Effector memory CD4-positive, alpha-beta T cell (primary cell): Measurements from ENCODE around the gene FBXO17.

Experiments used
- DNase-seq, 3 donors: peaks; one replicate each; pipeline ENCODE4 v3.0.0-alpha.2; 2020
- H3K27ac ChIP-seq: 2 replicates; pipeline ENCODE4 v1.7.0; 2013; ENCODE audit warnings: mild to moderate bottlenecking, low read length, moderate library complexity; ENCODE audit not compliant: insufficient read depth, poor library complexity, severe bottlenecking
- H3K27me3 ChIP-seq: replicated peaks from 2 replicates; pipeline ENCODE4 v1.7.0; 2013; ENCODE audit warnings: mild to moderate bottlenecking, low read length; ENCODE audit not compliant: insufficient read depth, control insufficient read depth, poor library complexity, severe bottlenecking
- H3K36me3 ChIP-seq: 2 replicates; pipeline ENCODE4 v1.7.0; 2013; ENCODE audit warnings: mild to moderate bottlenecking, low read length, moderate library complexity; ENCODE audit not compliant: control insufficient read depth, insufficient read depth
- H3K4me1 ChIP-seq: 2 replicates; pipeline ENCODE4 v1.7.0; 2013; ENCODE audit warnings: low read length, mild to moderate bottlenecking; ENCODE audit not compliant: control insufficient read depth, insufficient read depth, poor library complexity, severe bottlenecking
- H3K4me3 ChIP-seq: 2 replicates; pipeline ENCODE4 v1.7.0; 2013; ENCODE audit warnings: low read length, low read depth, mild to moderate bottlenecking; ENCODE audit not compliant: insufficient read depth, poor library complexity, severe bottlenecking
- H3K9me3 ChIP-seq: 2 replicates; pipeline ENCODE4 v1.7.0; 2013; ENCODE audit warnings: mild to moderate bottlenecking, low read length, moderate library complexity; ENCODE audit not compliant: control insufficient read depth

FBXO17 gene

DNA sequence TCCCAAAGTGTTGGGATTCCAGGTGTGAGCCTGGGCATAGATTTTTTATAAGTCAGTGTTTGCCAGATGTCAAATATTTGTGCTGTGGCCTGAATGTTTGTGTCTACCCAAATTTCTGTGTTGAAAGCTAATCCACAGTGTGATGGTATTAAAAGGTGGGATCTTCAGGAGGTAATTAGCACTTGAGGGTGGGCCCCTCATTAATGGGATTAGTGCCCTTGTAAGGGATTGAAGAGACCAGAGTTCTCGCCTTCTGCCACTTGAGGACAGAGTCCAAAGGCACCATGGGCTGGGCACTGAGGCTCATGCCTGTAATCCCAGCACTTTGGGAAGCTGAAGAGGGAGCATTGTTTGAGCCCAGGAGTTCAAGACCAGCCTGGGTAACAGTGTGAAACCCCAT, 9.7 kb upstream of the FBXO17 start:
- H3K4me3 ChIP-seq, result no peak overlapping the region
- no peaks in the 10 kb centered on the region for H3K4me1 ChIP-seq
- no peaks in the 10 kb centered on the region for H3K9me3 ChIP-seq
- H3K27me3 ChIP-seq, result no peaks in the 10 kb centered on the region
- no peaks in the 10 kb centered on the region for H3K36me3 ChIP-seq
- DNase-seq, result no peak
- no peak overlapping the region for H3K27ac ChIP-seq

DNA sequence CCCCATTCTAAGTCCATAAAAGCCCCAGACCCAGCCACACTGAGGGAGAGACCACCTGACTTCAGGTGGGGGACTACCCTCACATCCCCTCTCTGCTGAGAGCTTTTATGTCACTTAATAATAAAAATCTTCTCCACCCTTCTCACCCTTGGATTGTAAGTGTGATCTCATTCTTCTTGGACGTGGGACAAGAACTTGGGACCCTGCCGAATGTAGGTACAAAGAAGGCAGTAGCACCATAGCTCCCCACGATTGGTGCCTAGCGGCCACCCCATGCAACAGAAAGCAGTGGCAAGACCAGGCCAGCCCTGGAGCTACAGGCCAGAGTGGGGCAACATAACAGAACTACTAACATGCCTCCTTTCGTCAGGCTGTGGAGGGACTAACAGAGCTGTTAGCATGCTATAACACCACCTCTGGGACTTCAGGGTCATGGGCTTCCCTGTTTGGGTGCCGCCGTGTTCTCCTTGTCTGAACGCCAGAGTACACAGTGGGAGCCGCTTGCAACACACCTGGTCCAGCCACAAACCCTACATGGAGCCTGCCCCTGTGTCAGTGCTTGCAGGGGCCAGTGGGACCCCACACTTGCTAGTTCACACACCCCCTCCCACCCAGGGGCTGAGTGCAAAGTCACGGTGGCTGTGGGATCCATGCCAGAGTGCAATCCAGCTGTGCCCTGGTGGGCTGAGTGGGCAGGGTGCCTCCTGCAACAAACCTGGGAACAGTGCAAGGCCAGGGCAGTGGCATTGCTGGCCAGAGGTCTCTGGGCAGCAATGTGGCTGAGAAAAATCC, 5.2 kb upstream of the FBXO17 start:
- H3K4me1 ChIP-seq, result no peaks in the 10 kb centered on the region
- no peak overlapping the region for H3K27ac ChIP-seq
- DNase-seq, result no peak
- H3K27me3 ChIP-seq, result peaks cover 8% of the 10 kb centered on the region
- H3K36me3 ChIP-seq, result no peaks in the 10 kb centered on the region
- no peak overlapping the region for H3K4me3 ChIP-seq
- H3K9me3 ChIP-seq, result no peaks in the 10 kb centered on the region

GRCh38 chr19:38979812-38980211, 4.3 kb upstream of the FBXO17 start:
- Histone ChIP-seq H3K36me3 (no peaks in the 10 kb centered on the region), H3K4me3 (no peak overlapping the region), H3K9me3 (no peaks in the 10 kb centered on the region), H3K4me1 (peaks cover 3% of the 10 kb centered on the region), H3K27me3 (peaks cover 8% of the 10 kb centered on the region), H3K27ac (no peak overlapping the region)
- DNase-seq, result no peak

GRCh38 chr19:38978326-38978689, 2.8 kb upstream of the FBXO17 start:
- H3K27me3 ChIP-seq, result peaks cover 8% of the 10 kb centered on the region
- H3K36me3 ChIP-seq, result no peaks in the 10 kb centered on the region
- DNase-seq, result no peak
- H3K4me1 ChIP-seq, result peaks cover 3% of the 10 kb centered on the region
- no peaks in the 10 kb centered on the region for H3K9me3 ChIP-seq
- H3K27ac ChIP-seq, result no peak overlapping the region
- H3K4me3 ChIP-seq, result no peak overlapping the region

- H3K27ac ChIP-seq, result no peak overlapping the region
- H3K4me1 ChIP-seq, result peaks cover 3% of the 10 kb centered on the region
- DNase-seq, result no peak
- no peaks in the 10 kb centered on the region for H3K9me3 ChIP-seq
- no peak overlapping the region for H3K4me3 ChIP-seq
- no peaks in the 10 kb centered on the region for H3K36me3 ChIP-seq
- peaks cover 8% of the 10 kb centered on the region for H3K27me3 ChIP-seq
These were observed 2.1 kb upstream of the FBXO17 start for GRCh38 chr19:38977445-38978325.

DNA sequence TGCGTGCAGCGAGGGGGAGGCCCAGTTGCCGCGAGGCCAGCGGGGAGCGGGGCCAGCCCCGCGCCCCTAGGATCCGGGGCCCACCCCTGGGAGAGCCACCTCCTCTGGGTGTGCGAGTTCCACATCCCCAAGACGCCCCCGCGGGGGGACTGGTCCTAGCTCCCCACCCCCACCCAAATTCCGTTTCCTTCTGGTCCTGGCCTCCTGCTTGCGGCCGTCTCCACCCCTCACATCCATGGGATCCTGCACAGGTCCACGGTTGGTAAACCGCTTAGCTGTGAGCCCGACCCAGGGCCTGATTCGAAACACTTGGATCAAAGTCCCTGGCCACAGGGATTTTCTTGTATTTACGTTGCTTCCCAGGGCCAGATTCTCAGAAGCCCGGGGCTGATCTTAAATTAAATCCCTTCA, 324 bp upstream of the FBXO17 start:
- Histone ChIP-seq H3K27ac (no peak overlapping the region), H3K4me3 (no peak overlapping the region)
- DNase-seq, result no peak

DNA sequence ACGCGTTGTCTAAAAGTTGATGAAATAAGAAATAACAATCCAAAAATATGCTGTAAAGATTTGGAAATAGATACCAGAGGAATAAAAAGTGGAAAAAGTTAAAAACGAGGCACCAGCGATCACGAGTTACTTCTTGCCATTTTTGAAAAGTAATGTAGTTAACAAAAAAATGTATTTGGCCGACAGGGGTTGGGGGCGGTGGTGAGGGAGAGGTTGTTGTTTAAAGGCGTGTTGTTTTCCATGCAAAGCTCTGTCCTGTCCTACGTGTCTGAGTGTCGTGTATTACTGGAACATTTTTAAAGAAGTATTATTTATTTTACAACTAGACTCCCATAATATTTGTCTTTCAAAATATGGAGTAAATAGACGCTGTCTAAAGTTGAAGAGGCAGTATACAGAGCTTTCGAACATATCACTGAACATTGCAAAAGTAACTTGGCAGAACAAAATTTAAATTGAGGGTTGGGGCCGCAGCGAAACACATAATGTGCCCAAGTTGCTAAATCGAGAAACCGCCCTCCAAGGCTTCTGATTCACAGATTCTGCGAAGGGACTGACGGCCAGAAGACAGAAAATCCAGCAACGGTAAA, 823 bp downstream of the FBXO17 start:
- peaks cover 8% of the 10 kb centered on the region for H3K27me3 ChIP-seq
- no peak overlapping the region for H3K27ac ChIP-seq
- DNase-seq, result no peak
- no peak overlapping the region for H3K4me3 ChIP-seq
- no peaks in the 10 kb centered on the region for H3K36me3 ChIP-seq
- peaks cover 3% of the 10 kb centered on the region for H3K4me1 ChIP-seq
- H3K9me3 ChIP-seq, result no peaks in the 10 kb centered on the region

More for the DNA sequence above, 324 bp upstream of the FBXO17 start:
- H3K27me3 ChIP-seq, result peaks cover 8% of the 10 kb centered on the region
- H3K36me3 ChIP-seq, result no peaks in the 10 kb centered on the region
- no peaks in the 10 kb centered on the region for H3K9me3 ChIP-seq
- peaks cover 3% of the 10 kb centered on the region for H3K4me1 ChIP-seq

DNA sequence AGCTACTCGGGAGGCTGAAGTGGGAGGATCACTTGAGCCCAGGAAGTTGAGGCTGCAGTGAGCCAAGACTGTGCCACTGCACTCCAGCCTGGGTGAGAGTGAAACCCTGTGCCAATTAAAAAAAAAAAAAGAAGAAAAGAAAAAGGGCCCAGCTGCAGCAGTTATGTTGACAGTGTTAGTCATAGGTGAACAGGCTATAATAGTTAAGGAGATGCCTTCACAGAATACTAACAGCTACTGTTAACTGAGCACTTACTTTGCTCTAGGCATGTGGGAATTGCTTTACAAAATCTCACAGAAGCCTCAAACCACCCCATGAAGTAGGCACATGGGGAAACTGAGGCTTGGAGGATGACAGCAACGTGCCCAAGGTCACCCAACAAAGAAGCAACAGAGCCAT, 3.9 kb downstream of the FBXO17 start:
- no peaks in the 10 kb centered on the region for H3K9me3 ChIP-seq
- DNase-seq, result no peak
- peaks cover 3% of the 10 kb centered on the region for H3K4me1 ChIP-seq
- H3K4me3 ChIP-seq, result no peak overlapping the region
- H3K36me3 ChIP-seq, result no peaks in the 10 kb centered on the region
- H3K27ac ChIP-seq, result no peak overlapping the region
- peaks cover 8% of the 10 kb centered on the region for H3K27me3 ChIP-seq

DNA sequence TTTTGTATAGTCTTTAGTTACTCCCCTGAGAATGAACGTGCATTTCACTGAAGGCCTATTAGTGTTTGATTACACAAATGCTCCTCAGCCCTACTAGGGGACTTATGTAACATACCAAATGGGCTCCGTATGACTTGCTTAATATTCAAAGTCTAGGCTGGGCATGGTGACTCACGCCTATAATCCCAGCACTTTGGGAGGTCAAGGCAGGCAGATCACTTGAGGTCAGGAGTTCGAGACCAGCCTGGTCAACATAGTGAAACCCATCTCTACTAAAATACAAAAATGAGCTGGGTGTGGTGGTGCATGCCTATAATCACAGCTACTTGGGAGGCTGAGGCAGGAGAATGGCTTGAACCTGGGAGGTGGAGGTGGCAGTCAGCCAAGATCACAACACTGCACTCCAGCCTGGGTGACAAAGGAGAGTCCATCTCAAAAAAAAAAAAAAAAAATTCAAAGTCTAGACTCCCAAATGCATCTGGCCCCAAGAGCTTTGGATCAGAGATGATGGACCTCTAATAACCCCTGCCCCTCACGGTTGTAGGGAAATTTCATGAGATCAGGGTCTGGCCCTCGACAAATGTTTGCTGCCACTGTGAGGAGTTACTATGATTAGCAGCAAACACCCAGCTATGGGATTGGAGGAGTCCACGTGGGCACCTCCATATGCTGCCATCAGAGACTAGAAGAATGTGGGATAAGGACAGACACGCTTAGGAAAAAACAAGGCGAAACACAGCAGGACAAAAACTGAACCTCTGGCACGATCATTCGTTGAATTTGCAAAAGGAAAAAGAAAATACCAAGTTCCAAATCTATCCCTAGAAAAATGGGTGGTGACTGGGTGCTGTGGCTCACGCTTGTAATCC, 4.6 kb downstream of the FBXO17 start:
- Histone ChIP-seq H3K27me3 (peaks cover 1% of the 10 kb centered on the region), H3K36me3 (no peaks in the 10 kb centered on the region), H3K27ac (no peak overlapping the region), H3K4me3 (no peak overlapping the region), H3K9me3 (no peaks in the 10 kb centered on the region), H3K4me1 (peaks cover 3% of the 10 kb centered on the region)
- no peak for DNase-seq
